ENCODE measurements around the gene TP63.

TP63 gene

GRCh38 chr3:189720736-189721417 lies 89.7 kb downstream of the TP63 start:
- TF ChIP-seq TAF1 (IDR thresholded peaks at IDR 0.05; ENCODE audit: low read depth) (no peak), RAD21 (IDR thresholded peaks at IDR 0.05; ENCODE audit: low read depth) (no peak), EGR1 (IDR thresholded peaks at IDR 0.05) (no peak), CREB1 (IDR thresholded peaks at IDR 0.05; ENCODE audit: low read depth) (no peak), TEAD4 (IDR thresholded peaks at IDR 0.05) (no peak), ZBTB7A (IDR thresholded peaks at IDR 0.05; ENCODE audit: low read depth) (no peak), REST (IDR thresholded peaks at IDR 0.05; ENCODE audit: low read depth) (no peak), FOXM1 (IDR thresholded peaks at IDR 0.05; ENCODE audit: borderline replicate concordance, low read depth) (no peak), NFIC (IDR thresholded peaks at IDR 0.05) (no peak), CEBPB (IDR thresholded peaks at IDR 0.05) (no peak), EP300 (IDR thresholded peaks at IDR 0.05; ENCODE audit: borderline replicate concordance) (no peak), TCF12 (IDR thresholded peaks at IDR 0.05; ENCODE audit: low read depth) (no peak), YY1 (IDR thresholded peaks at IDR 0.05; ENCODE audit: low read depth) (no peak), MAX (IDR thresholded peaks at IDR 0.05) (no peak)
- TF ChIP-seq, protein P1, sequence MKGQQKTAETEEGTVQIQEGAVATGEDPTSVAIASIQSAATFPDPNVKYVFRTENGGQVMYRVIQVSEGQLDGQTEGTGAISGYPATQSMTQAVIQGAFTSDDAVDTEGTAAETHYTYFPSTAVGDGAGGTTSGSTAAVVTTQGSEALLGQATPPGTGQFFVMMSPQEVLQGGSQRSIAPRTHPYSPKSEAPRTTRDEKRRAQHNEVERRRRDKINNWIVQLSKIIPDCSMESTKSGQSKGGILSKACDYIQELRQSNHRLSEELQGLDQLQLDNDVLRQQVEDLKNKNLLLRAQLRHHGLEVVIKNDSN (IDR thresholded peaks at IDR 0.05), result no peak

DNA sequence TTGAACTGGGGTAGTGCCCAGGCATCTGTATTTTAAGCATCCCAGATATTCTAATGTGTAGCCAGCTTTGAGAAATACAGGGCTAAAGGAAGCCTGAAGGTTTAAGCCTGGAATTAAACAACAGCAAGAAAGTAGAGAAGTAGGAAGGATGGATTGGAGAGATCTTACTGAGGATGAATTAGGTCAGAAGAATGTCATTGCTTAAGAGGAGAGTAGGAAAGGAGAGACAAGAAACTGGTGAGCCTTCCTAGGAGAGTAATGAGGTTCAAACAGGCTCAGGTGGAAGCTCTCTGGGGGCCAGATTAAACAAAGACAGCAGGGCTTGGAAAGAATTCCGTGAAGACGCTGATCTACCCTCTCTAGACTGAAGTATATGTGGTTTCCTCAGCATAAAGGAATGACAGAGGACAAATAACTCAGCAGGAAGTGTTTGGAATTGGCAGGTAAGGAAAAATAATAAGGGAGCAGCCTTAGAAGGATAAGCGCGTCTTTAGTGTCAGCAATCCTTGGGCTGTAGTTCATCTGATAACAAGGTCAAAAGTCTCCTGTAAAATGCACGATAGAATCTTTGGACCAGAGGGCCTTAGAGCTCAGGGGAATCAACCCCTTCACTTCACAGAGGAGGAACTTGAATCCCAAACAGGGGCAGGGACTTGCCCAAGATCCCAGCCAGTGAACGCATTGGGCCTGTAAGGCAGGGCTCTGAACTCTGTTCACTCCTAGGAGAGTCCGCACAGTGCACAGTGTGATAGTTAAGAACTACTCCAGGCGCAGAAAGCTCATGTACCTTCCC lies 90.9 kb downstream of the TP63 start:
- TF ChIP-seq EP300 (IDR thresholded peaks at IDR 0.05; ENCODE audit: borderline replicate concordance) (no peak; the same call in 1 of the 2 replicates), TEAD4 (IDR thresholded peaks at IDR 0.05) (no peak), TAF1 (IDR thresholded peaks at IDR 0.05; ENCODE audit: low read depth) (no peak), TCF12 (IDR thresholded peaks at IDR 0.05; ENCODE audit: low read depth) (no peak), EGR1 (IDR thresholded peaks at IDR 0.05) (no peak)

DNA sequence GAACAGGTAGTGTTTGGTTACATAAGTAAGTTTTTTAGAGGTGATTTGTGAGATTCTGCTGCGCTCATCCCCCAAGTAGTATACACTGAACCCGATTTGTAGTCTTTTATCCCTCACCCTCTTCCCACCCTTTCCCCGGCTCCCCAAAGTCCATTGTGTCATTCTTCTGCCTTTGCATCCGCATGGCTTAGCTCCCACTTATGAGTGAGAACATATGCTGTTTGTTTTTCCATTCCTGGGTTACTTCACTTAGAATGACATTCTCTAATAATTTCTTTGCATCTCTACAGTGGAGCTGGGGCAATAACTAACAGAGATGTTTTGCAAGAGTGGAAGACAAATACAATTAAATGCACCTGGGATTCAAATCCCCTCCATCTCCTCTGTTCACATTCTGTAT lies 93.2 kb downstream of the TP63 start:
- TF ChIP-seq TCF12 (IDR thresholded peaks at IDR 0.05; ENCODE audit: low read depth) (no peak), FOXM1 (IDR thresholded peaks at IDR 0.05; ENCODE audit: borderline replicate concordance, low read depth) (no peak), EGR1 (IDR thresholded peaks at IDR 0.05) (no peak), CEBPB (IDR thresholded peaks at IDR 0.05) (no peak), CREB1 (IDR thresholded peaks at IDR 0.05; ENCODE audit: low read depth) (no peak), TAF1 (IDR thresholded peaks at IDR 0.05; ENCODE audit: low read depth) (no peak), ZBTB7A (IDR thresholded peaks at IDR 0.05; ENCODE audit: low read depth) (no peak), RAD21 (IDR thresholded peaks at IDR 0.05; ENCODE audit: low read depth) (no peak), TEAD4 (IDR thresholded peaks at IDR 0.05) (no peak), YY1 (IDR thresholded peaks at IDR 0.05; ENCODE audit: low read depth) (no peak)

DNA sequence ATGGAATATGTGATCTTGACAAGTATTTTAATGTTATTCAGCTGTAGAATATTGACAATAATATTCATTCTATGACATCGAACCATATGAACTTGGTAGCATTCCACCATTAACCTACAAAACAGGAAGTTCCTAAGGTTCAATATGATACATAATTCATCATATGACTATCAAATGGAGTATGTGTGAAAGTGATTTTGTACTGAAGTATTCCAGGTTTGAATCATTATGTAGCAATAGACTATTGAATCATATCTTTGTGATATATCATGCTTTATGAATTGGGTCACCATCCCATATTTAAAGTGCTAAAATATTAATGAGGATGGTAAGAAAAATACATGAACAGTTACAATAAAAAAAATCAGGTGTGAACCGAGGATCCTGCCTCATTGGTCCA lies 95.1 kb downstream of the TP63 start:
- no peak for TF ChIP-seq FOXM1 (IDR thresholded peaks at IDR 0.05; ENCODE audit: borderline replicate concordance, low read depth)
- TF ChIP-seq EGR1 (IDR thresholded peaks at IDR 0.05), result no peak
- no peak for TF ChIP-seq TEAD4 (IDR thresholded peaks at IDR 0.05)
- TF ChIP-seq TCF12 (IDR thresholded peaks at IDR 0.05; ENCODE audit: low read depth), result no peak
- TF ChIP-seq NFIC (IDR thresholded peaks at IDR 0.05), result no peak
- no peak for TF ChIP-seq CREB1 (IDR thresholded peaks at IDR 0.05; ENCODE audit: low read depth)
- TF ChIP-seq RAD21 (IDR thresholded peaks at IDR 0.05; ENCODE audit: low read depth), result no peak
- no peak for TF ChIP-seq YY1 (IDR thresholded peaks at IDR 0.05; ENCODE audit: low read depth)

DNA sequence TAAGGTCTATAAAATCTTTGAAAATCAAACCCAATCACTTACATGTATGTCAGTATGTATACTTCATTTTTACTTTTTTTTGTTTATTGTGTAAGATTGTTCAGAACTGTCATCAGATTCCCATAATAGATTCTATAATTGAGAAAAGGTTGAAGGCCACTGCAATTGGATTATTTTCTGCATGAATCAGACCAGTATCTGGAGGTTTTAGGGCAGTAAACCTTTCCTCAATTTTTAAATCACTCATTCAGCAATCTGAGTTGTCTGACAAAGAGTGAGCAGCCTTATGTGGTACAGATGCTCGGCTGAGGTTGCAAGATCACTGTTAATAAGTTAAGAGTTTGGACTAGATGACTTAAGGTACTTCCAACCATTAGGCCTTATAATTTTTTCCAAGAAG lies 96.0 kb downstream of the TP63 start:
- TF ChIP-seq TAF1 (IDR thresholded peaks at IDR 0.05; ENCODE audit: low read depth), result no peak
- no peak for TF ChIP-seq EGR1 (IDR thresholded peaks at IDR 0.05)
- TF ChIP-seq FOXM1 (IDR thresholded peaks at IDR 0.05; ENCODE audit: borderline replicate concordance, low read depth), result no peak
- TF ChIP-seq REST (IDR thresholded peaks at IDR 0.05; ENCODE audit: low read depth), result no peak
- no peak for TF ChIP-seq ZBTB7A (IDR thresholded peaks at IDR 0.05; ENCODE audit: low read depth)
- TF ChIP-seq CEBPB (IDR thresholded peaks at IDR 0.05), result no peak
- no peak for TF ChIP-seq RAD21 (IDR thresholded peaks at IDR 0.05; ENCODE audit: low read depth)
- TF ChIP-seq TCF12 (IDR thresholded peaks at IDR 0.05; ENCODE audit: low read depth), result no peak
- no peak for TF ChIP-seq CREB1 (IDR thresholded peaks at IDR 0.05; ENCODE audit: low read depth)
- no peak for TF ChIP-seq MAX (IDR thresholded peaks at IDR 0.05)
- TF ChIP-seq NFIC (IDR thresholded peaks at IDR 0.05), result no peak

DNA sequence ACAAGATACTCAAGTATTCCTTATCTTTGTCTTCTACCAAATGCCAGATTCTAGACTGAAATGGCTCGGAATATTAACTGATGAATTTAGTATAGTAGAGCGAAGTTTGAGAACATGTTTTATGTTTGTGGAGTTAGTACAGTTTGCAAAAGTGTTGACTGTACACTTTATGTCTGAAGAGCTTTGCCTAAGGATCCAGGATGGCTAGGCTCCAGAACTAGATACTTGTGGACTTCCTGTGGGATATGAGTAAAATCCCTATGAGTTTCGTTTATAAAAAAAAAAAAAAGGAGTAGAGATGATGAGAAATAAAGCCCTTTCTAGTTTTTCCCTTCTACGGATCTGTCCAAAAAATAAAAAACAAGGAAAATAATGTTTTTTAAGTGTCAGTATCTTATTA lies 96.7 kb downstream of the TP63 start:
- no peak for TF ChIP-seq EP300 (IDR thresholded peaks at IDR 0.05; ENCODE audit: borderline replicate concordance)
- TF ChIP-seq, protein P1 (IDR thresholded peaks at IDR 0.05), result no peak
- TF ChIP-seq MAX (IDR thresholded peaks at IDR 0.05), result no peak
- TF ChIP-seq CREB1 (IDR thresholded peaks at IDR 0.05; ENCODE audit: low read depth), result no peak
- TF ChIP-seq TEAD4 (IDR thresholded peaks at IDR 0.05), result no peak
- no peak for TF ChIP-seq EGR1 (IDR thresholded peaks at IDR 0.05)
- TF ChIP-seq NFIC (IDR thresholded peaks at IDR 0.05), result no peak
- TF ChIP-seq RAD21 (IDR thresholded peaks at IDR 0.05; ENCODE audit: low read depth), result no peak
- TF ChIP-seq FOXM1 (IDR thresholded peaks at IDR 0.05; ENCODE audit: borderline replicate concordance, low read depth), result no peak
- TF ChIP-seq TCF12 (IDR thresholded peaks at IDR 0.05; ENCODE audit: low read depth), result no peak
- no peak for TF ChIP-seq TAF1 (IDR thresholded peaks at IDR 0.05; ENCODE audit: low read depth)
- TF ChIP-seq CEBPB (IDR thresholded peaks at IDR 0.05), result no peak
- no peak for TF ChIP-seq ZBTB7A (IDR thresholded peaks at IDR 0.05; ENCODE audit: low read depth)
- no peak for TF ChIP-seq REST (IDR thresholded peaks at IDR 0.05; ENCODE audit: low read depth)
- no peak for TF ChIP-seq YY1 (IDR thresholded peaks at IDR 0.05; ENCODE audit: low read depth)
